Forelimb muscle (tissue), 1 donor: ENCODE measurements around the gene TNK2. TPM values are rescaled to one million over a fixed set of nuclear protein-coding genes. Genes with fewer than 3 reads are reported as not detected.
"Not testable (repeated sequence)": the region's sequence is repeated elsewhere in the genome, so short reads cannot be mapped to it uniquely, and the experiment has no call there.

ENCODE experiments used
- DNase-seq: peaks from one replicate; pipeline ENCODE4 v3.0.0-alpha.2; 2013; ENCODE audit warnings: low read depth
- polyA plus RNA-seq: library from polyadenylated mRNA; unstranded; fragments of 120-200 nt; gene quantifications from one replicate; pipeline ENCODE4 v1.2.1, GENCODE V29; 2013; ENCODE audit not compliant: insufficient read length

The TNK2 gene
- polyA plus RNA-seq, 1 donor, result 139 TPM

- peak; percentile 86 for DNase-seq
Measured at GRCh38 chr3:195850857-195851543, 57.4 kb downstream of the TNK2 start.

GRCh38 chr3:195849322-195850074 lies 58.9 kb downstream of the TNK2 start:
- DNase-seq, result no peak

- no peak for DNase-seq
Measured at GRCh38 chr3:195847055-195847950, 61.0 kb downstream of the TNK2 start.

GRCh38 chr3:195845483-195845882 lies 62.9 kb downstream of the TNK2 start:
- no peak for DNase-seq

GRCh38 chr3:195844671-195845218 lies 63.6 kb downstream of the TNK2 start:
- DNase-seq, result no peak

- DNase-seq, result no peak
Measured at GRCh38 chr3:195839260-195840010, 68.9 kb downstream of the TNK2 start.

- no peak for DNase-seq
Measured at GRCh38 chr3:195838714-195839113, 69.6 kb downstream of the TNK2 start.

GRCh38 chr3:195836476-195837135 lies 71.7 kb downstream of the TNK2 start:
- DNase-seq, result no peak

GRCh38 chr3:195835791-195836190 lies 72.6 kb downstream of the TNK2 start:
- no peak for DNase-seq

- DNase-seq, result no peak
Measured at GRCh38 chr3:195834675-195835583, 73.4 kb downstream of the TNK2 start.

GRCh38 chr3:195829897-195830254 lies 78.5 kb downstream of the TNK2 start:
- no peak for DNase-seq

- no peak for DNase-seq
Measured at GRCh38 chr3:195828762-195829161, 79.6 kb downstream of the TNK2 start.

- DNase-seq, result no peak
Measured at GRCh38 chr3:195825857-195826804, 82.2 kb downstream of the TNK2 start.

- no peak for DNase-seq
Measured at GRCh38 chr3:195825191-195825588, 83.2 kb downstream of the TNK2 start.

GRCh38 chr3:195824425-195825190 lies 83.7 kb downstream of the TNK2 start:
- DNase-seq, result not testable (repeated sequence)

GRCh38 chr3:195823999-195824398 lies 84.4 kb downstream of the TNK2 start:
- no peak for DNase-seq

GRCh38 chr3:195823280-195823679 lies 85.1 kb downstream of the TNK2 start:
- DNase-seq, result no peak
